HL-60 (cell line): ENCODE measurements around the gene TMEM121B.

Experiments
- CTCF ChIP-seq: IDR thresholded peaks from one replicate; pipeline ENCODE4 v1.5.1; 2011; ENCODE audit warnings: low read length, control low read depth, inconsistent platforms; ENCODE audit not compliant: insufficient read depth
- GABPA ChIP-seq: IDR thresholded peaks from 2 replicates; pipeline ENCODE4 v1.6.1; 2012; ENCODE audit warnings: low read depth
- POLR2AphosphoS5 ChIP-seq: IDR thresholded peaks from 2 replicates; pipeline ENCODE4 v1.6.1; 2012; ENCODE audit warnings: low read depth
- REST ChIP-seq: IDR thresholded peaks from 2 replicates; pipeline ENCODE4 v1.6.1; 2012; ENCODE audit warnings: low read depth; ENCODE audit not compliant: insufficient replicate concordance

GRCh38 chr22:17152340-17152739, 31.2 kb upstream of the TMEM121B start:
- TF ChIP-seq POLR2AphosphoS5 (no peak), CTCF (no peak), GABPA (no peak), REST (peak; percentile 77)
